Lung (tissue), 12 donors: Measurements from ENCODE around the gene ITGB3. TPM values are rescaled to one million over a fixed set of nuclear protein-coding genes. Genes with fewer than 3 reads are reported as not detected.

Experiments used
- ATAC-seq: fragments of 200-7000 bp; cut with Tn5 transposase; one replicate; pipeline ENCODE4 v1.9.1; 2020; ENCODE audit warnings: moderate number of reproducible peaks; ENCODE audit not compliant: insufficient read depth, low FRiP score
- DNase-seq, 3 donors: peaks; one replicate each; pipeline ENCODE4 v3.0.0-alpha.2; 2013 to 2017
- H3K27ac ChIP-seq, 2 donors: one replicate each; pipeline ENCODE4 v1.5.1; 2013; ENCODE audit warnings: mild to moderate bottlenecking in 2 of 2, moderate library complexity in 2 of 2, control low read depth in 1 of 2, inconsistent platforms in 1 of 2, low read depth in 1 of 2, low read length in 1 of 2
- H3K27me3 ChIP-seq, 3 donors: one replicate each; pipeline ENCODE4 v1.5.1; 2013; ENCODE audit warnings: low read length in 2 of 3; ENCODE audit not compliant: control insufficient read depth in 3 of 3, insufficient read depth in 3 of 3
- H3K36me3 ChIP-seq, 4 donors: one replicate each; pipeline ENCODE4 v1.5.1; 2013; ENCODE audit warnings: low read length in 4 of 4, mild to moderate bottlenecking in 1 of 4, moderate library complexity in 1 of 4; ENCODE audit not compliant: control insufficient read depth in 4 of 4, insufficient read depth in 4 of 4
- H3K4me1 ChIP-seq, 5 donors: one replicate each; pipeline ENCODE4 v1.5.1; 2013; ENCODE audit warnings: low read length in 5 of 5, mild to moderate bottlenecking in 2 of 5, moderate library complexity in 1 of 5; ENCODE audit not compliant: control insufficient read depth in 5 of 5, insufficient read depth in 5 of 5
- H3K4me3 ChIP-seq: one replicate; pipeline ENCODE4 v1.5.1; 2013; ENCODE audit warnings: mild to moderate bottlenecking, control low read depth, moderate library complexity
- H3K9ac ChIP-seq, 2 donors: one replicate each; pipeline ENCODE4 v1.5.1; 2013; ENCODE audit warnings: low read length in 2 of 2, control low read depth in 1 of 2; ENCODE audit not compliant: insufficient read depth in 1 of 2
- H3K9me3 ChIP-seq, 4 donors: one replicate each; pipeline ENCODE4 v1.5.1; 2013; ENCODE audit warnings: low read length in 3 of 4, mild to moderate bottlenecking in 1 of 4, moderate library complexity in 1 of 4; ENCODE audit not compliant: control insufficient read depth in 4 of 4, insufficient read depth in 3 of 4
- CTCF ChIP-seq: IDR thresholded peaks from 2 replicates; pipeline ENCODE4 v1.5.1; 2012; ENCODE audit warnings: mild to moderate bottlenecking; ENCODE audit errors: control extremely low read depth, extremely low read depth
- WGBS, 2 donors: extraction: QIAGEN DNeasy Blood & Tissue Kit; methylation state at CpG; one replicate each; pipeline ENCODE4 v1.1.7; 2013; 5-methylcytosine and 5-hydroxymethylcytosine counted together
- polyA plus RNA-seq, 2 donors: library from polyadenylated mRNA; stranded (reverse); fragments of 200-250 nt; gene quantifications; one replicate each; pipeline ENCODE4 v1.2.1, GENCODE V29; 2013
- total RNA-seq, 2 donors: library from RNA; depleted of rRNA in 1 of 2; stranded (reverse); fragments of >200 nt in 1 of 2; gene quantifications; one replicate each; pipeline ENCODE4 v1.2.1, GENCODE V29; 2014 to 2021
- donor health status: control.
- donor health status: control.
- donor health status: Bipolar disorder and iron deficiency.
- donor health status: healthy.
- donor health status: DM: yes; HTN: yes; CAD: no.

ITGB3 gene
- total and polyA plus RNA-seq, 4 donors, result 1.3 to 15.9 (median 7.7) TPM

DNA sequence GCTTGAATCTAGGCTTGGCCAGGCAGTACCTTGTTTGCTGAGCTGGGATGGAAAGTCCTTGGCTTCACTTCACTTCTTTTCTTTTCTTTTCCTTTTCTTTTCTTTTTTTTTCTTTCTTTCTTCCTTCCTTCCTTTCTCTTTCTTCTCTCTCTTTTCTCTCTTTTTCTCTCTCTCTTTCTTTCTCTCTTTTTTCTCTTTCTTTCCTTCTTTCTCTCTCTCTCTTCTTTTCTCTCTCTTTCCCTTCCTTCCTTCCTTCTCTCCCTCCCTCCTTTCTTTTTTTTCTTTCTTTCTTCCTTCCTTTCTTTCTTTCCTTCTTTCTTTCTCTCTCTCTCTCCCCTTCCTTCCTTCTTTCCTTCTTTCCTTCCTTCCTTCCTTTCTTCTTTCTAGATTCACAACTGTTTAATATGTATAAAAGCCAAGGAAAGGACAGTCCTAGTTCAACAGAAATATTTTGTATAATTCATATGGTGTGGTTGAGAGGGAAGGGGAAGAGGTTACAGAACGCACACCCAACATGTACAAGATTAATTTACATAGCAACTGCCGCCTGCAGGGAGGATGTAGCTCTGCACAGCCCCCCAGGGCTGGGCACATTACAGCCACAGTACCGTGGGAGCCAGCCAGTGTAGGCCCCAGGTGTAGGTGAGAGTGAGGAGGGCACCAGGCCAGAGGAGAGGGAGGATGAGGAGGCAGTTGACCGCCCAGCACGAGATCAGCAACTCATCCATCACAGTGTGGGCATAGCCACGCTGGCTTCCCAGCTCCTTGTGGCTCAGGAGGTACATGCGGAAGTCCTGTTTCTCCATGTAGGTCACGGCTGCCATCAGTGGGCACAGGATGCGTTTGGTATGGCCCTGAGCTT is 9.7 kb upstream of the ITGB3 start:
- no peak for TF ChIP-seq CTCF
- H3K27ac ChIP-seq, result no peak overlapping the region
- ATAC-seq, result no peak
- no peak for DNase-seq
- no peaks in the 10 kb centered on the region for H3K9me3 ChIP-seq
- no peaks in the 10 kb centered on the region for H3K27me3 ChIP-seq
- WGBS, 2 donors, result 74 to 81% methylated on average over 9 of the region's 9 CpGs
- H3K4me3 ChIP-seq, result no peak overlapping the region
- peaks cover 0 to 18% (median 7%) of the 10 kb centered on the region in 5 donors for H3K4me1 ChIP-seq
- H3K9ac ChIP-seq, result no peak overlapping the region
- no peaks in the 10 kb centered on the region for H3K36me3 ChIP-seq

- no peak overlapping the region for H3K4me3 ChIP-seq
- no peak for TF ChIP-seq CTCF
- H3K9ac ChIP-seq, result no peak overlapping the region
- H3K36me3 ChIP-seq, result no peaks in the 10 kb centered on the region
- DNase-seq (no peak), ATAC-seq (no peak)
- WGBS, 2 donors, result 91 to 96% methylated on average over 2 of the region's 2 CpGs
- peaks cover 0 to 11% (median 7%) of the 10 kb centered on the region in 5 donors for H3K4me1 ChIP-seq
- H3K27ac ChIP-seq, result no peak overlapping the region
- H3K9me3 ChIP-seq, result no peaks in the 10 kb centered on the region
- no peaks in the 10 kb centered on the region for H3K27me3 ChIP-seq
These were observed 8.9 kb upstream of the ITGB3 start for GRCh38 chr17:47244697-47245096.

GRCh38 chr17:47246120-47246519 is 7.5 kb upstream of the ITGB3 start:
- Histone ChIP-seq H3K9ac (no peak overlapping the region), H3K36me3 (no peaks in the 10 kb centered on the region), H3K4me1 (no peaks in the 10 kb centered on the region), H3K9me3 (no peaks in the 10 kb centered on the region), H3K4me3 (no peak overlapping the region), H3K27me3 (no peaks in the 10 kb centered on the region), H3K27ac (no peak overlapping the region)
- 75 to 86% methylated on average over 2 of the region's 2 CpGs for WGBS, 2 donors
- no peak for TF ChIP-seq CTCF
- ATAC-seq (no peak), DNase-seq (no peak)

DNA sequence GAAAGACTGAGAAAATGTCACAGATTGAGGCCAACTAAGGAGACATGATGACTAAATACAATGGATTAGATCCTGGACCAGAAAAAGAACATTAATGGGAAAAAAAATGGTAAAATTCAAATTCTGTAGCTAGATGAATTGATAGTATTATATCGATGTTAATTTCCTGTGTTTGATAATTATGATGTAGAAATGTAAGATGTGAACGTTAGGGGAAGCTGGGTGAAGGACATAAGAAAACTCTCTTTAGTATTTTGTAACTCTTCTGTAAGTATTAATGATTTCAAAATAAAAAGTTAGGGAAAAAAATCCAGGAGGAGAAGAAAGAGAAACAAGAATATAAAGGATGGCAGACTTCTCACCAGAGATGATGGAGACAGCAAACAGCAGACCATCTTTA is 2.8 kb upstream of the ITGB3 start:
- H3K4me3 ChIP-seq, result no peak overlapping the region
- H3K27ac ChIP-seq, result no peak overlapping the region
- no peak for ATAC-seq
- H3K27me3 ChIP-seq, result peaks cover 0 to 12% (median 7%) of the 10 kb centered on the region in 3 donors
- WGBS, 2 donors, result 58 to 84% methylated on average over 2 of the region's 2 CpGs
- no peaks in the 10 kb centered on the region for H3K36me3 ChIP-seq
- no peak for TF ChIP-seq CTCF
- H3K9me3 ChIP-seq, result no peaks in the 10 kb centered on the region
- no peak overlapping the region for H3K9ac ChIP-seq
- H3K4me1 ChIP-seq, result peaks cover 0 to 11% (median 4%) of the 10 kb centered on the region in 5 donors
- no peak for DNase-seq
